ENCODE data around the gene HNRNPF.

The HNRNPF gene

GRCh38 chr10:43350156-43350555 lies 58.8 kb downstream of the HNRNPF start:
- TF ChIP-seq, protein P1, sequence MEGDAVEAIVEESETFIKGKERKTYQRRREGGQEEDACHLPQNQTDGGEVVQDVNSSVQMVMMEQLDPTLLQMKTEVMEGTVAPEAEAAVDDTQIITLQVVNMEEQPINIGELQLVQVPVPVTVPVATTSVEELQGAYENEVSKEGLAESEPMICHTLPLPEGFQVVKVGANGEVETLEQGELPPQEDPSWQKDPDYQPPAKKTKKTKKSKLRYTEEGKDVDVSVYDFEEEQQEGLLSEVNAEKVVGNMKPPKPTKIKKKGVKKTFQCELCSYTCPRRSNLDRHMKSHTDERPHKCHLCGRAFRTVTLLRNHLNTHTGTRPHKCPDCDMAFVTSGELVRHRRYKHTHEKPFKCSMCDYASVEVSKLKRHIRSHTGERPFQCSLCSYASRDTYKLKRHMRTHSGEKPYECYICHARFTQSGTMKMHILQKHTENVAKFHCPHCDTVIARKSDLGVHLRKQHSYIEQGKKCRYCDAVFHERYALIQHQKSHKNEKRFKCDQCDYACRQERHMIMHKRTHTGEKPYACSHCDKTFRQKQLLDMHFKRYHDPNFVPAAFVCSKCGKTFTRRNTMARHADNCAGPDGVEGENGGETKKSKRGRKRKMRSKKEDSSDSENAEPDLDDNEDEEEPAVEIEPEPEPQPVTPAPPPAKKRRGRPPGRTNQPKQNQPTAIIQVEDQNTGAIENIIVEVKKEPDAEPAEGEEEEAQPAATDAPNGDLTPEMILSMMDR (IDR thresholded peaks at IDR 0.05; ENCODE audit: low read depth, low read length), result no peak
- no peak overlapping the region for H3K4me3 ChIP-seq (ENCODE audit: low read depth, low read length)

GRCh38 chr10:43348511-43349312 lies 60.3 kb downstream of the HNRNPF start:
- no peak overlapping the region for H3K4me3 ChIP-seq (ENCODE audit: low read depth, low read length)
- TF ChIP-seq, protein P1 (IDR thresholded peaks at IDR 0.05; ENCODE audit: low read depth, low read length), result peak; percentile 93

GRCh38 chr10:43347997-43348396 lies 61.0 kb downstream of the HNRNPF start:
- no peak overlapping the region for H3K4me3 ChIP-seq (ENCODE audit: low read depth, low read length)
- TF ChIP-seq, protein P1 (IDR thresholded peaks at IDR 0.05; ENCODE audit: low read depth, low read length), result no peak

- TF ChIP-seq, protein P1 (IDR thresholded peaks at IDR 0.05; ENCODE audit: low read depth, low read length), result no peak
- no peak overlapping the region for H3K4me3 ChIP-seq (ENCODE audit: low read depth, low read length)
Measured at GRCh38 chr10:43344051-43344450, 64.9 kb downstream of the HNRNPF start.

GRCh38 chr10:43343126-43343525 lies 65.9 kb downstream of the HNRNPF start:
- H3K4me3 ChIP-seq (ENCODE audit: low read depth, low read length), result no peak overlapping the region
- TF ChIP-seq, protein P1 (IDR thresholded peaks at IDR 0.05; ENCODE audit: low read depth, low read length), result no peak

DNA sequence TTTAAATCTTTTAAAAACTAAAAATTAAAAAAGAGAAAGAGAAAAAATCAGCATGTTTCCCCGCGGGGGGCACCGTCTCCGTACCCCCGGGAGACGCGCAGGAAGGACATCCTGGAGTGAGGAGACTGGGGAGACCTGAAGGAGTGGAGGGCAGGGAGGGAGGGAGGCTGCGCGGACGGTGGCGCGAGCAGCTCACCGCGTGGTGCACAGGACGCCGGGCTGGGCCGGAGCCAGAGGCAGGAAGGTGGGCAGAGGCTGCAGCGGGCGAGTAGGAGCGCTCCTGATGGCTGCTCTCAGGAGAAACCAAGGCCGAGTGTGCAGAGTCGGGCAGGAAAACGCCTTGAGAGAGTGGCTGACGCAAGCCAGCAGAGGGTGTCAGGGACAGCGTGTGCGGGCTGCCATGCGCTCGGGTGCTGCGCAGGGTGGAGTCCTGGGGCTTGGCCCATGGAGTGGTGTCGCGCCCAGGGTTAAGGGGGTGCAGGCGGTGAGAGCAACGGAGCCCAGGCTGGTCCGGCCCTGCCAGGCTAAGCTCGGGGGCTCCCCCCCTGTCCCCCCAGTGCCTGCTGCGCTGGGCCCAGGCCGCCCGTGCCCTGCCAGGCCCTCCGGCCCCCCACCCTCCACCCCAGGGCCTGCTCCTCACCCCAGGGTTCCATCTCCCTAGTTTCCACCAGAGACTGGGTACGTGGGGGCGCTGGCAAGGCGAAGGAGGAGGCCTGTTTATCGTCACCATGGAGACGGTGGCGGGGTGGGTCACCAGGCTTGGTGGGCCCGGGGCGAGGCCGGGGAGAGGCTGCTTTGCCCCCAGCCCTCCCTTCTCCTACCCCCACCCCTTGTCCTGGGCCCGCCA lies 66.5 kb downstream of the HNRNPF start:
- no peak overlapping the region for H3K4me3 ChIP-seq (ENCODE audit: low read depth, low read length)
- TF ChIP-seq, protein P1 (IDR thresholded peaks at IDR 0.05; ENCODE audit: low read depth, low read length), result no peak

- H3K4me3 ChIP-seq (ENCODE audit: low read depth, low read length), result no peak overlapping the region
- TF ChIP-seq, protein P1 (IDR thresholded peaks at IDR 0.05; ENCODE audit: low read depth, low read length), result no peak
Measured at GRCh38 chr10:43341450-43341849, 67.5 kb downstream of the HNRNPF start.

Measured in WI38 (cell line).